ENCODE measurements around the gene GXYLT2.

- TF ChIP-seq CTCF (IDR thresholded peaks at IDR 0.05) (no peak), EP300 (IDR thresholded peaks at IDR 0.05) (no peak), POLR2AphosphoS5 (IDR thresholded peaks at IDR 0.05) (no peak)
Observed at GRCh38 chr3:72889310-72890165, 1.7 kb downstream of the GXYLT2 start.
